CD4-positive, alpha-beta T cell treated with Interleukin-4 for 1 hour (primary cell): ENCODE measurements around the gene PHYHD1.

Source experiments
- DNase-seq, 2 donors: peaks; one replicate each; pipeline ENCODE4 v3.0.0-alpha.2; 2020 to 2022

Gene PHYHD1

DNA sequence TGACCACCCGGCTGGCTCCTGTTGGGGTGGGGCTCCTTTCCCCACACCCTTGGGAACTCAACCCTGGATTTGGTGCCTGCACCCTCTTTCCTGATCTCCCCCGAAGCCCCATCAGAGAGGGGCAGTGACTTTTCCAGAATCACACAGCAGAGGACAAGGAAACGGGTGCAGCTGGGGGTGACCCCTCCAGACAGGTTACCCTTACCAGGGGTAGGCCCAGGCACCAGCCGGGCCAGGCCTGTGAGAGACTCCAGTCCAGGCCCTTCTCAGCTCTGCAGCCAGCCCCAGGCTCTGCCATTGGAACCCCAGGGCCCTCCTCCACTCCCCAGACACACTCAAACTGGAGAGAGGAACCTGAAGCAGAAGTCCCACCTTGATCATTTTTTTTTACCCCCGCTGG lies 19.0 kb upstream of the PHYHD1 start:
- no peak for DNase-seq

DNA sequence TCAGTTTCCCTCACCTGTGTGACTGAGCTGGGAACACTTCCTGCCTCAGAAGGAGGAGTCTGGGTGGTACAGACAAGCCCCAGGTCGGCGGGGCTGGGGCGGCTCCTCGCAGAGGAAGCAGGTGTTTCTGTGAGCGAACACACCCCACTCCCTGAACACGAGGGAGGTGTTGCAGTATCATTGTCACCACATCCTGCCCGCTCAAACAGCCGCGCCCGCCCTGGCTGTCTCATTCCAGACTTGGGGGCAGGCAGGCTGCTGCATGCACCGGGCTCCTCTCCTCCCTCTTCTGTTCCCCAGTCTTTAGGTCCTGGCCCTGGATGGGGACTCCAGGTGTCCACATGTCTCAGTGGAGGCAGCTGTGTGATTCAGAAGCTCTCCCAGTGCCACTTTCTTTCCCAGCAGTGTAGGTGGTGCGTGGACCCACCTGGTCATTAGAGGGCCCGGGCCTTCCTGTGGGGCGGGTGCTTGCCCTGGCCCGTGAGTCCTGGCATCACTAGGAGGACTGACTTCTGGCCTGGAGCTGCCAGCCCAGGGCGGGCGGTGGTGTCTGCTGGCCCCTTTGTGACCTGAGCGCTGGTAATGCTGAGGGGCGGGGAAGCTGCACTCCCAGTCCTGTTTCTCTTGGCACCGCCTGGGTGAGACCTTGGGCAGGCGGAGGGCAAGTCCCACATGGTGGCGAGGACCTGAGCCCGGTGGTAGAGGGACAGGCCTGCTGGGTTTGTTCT lies 18.3 kb upstream of the PHYHD1 start:
- peak; percentile 87 to 88 for DNase-seq

DNA sequence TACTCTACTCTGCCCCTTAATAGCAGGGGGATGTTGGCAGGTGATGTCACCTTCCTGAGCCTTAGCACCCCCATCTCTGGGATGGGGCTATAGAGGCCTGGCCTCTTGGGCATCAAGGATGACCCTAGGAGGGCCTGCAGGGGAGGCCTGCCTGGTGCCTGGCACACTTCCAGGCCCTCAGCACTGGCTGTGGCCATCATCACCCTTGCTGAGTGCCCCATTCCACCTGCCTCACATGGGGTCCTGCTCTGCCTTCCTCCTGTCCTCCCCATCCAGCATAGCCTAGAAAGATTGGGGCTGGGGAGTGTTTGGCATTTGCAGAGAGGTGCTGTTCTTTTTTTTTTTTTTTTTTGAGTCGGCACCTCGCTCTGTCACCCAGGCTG lies 17.7 kb upstream of the PHYHD1 start:
- DNase-seq = no peak

DNA sequence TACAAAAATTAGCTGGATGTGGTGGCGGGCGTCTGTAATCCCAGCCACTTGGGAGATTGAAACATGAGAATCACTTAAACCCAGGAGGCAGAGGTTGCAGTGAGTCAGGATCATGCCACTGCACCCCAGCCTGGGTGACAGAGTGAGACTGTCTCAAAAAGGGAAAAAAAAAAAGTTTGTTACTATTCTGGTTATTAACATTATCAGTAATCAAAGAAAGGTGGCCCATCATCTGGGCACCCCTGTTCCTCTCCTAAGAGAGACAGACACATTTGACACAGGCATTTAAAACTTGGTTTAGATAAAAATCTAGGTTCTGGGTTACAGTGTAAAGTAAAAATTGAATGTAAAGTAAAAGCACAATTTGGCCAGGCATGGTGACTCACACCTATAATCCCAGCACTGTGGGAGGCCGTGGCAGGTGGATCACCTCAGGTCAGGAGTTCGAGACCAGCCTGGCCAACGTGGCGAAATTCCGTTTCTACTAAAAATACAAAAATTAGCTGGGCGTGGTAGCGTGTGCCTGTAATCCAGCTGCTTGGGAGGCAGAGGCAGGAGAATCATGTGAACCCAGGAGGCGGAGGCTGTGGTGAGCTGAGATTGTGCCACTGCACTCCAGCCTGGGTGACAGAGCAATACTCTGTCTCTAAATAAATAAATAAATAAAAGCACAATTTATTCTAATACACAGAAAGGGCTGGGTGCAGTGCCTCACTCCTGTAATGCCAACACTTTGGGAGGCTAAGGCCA lies 16.7 kb upstream of the PHYHD1 start:
- DNase-seq = no peak

DNA sequence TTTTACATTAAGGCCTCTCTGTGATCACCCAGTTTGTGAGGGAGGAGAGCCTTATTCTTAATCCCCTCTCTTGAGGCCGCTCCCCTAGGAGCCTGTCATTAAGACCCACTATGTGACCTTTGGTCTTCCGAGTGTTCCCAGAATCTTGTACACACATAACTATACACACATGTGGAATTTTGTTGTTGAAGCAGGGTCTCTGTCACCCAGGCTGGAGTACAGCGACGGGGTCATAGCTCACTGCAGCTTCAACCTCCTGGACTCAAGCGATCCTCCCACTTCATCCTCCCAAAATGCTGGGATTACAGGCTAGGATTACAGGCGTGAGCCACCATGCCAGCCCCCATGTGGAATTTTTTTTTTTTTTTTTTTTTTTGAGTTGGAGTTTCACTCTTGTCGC lies 14.8 kb upstream of the PHYHD1 start:
- DNase-seq = no peak

DNA sequence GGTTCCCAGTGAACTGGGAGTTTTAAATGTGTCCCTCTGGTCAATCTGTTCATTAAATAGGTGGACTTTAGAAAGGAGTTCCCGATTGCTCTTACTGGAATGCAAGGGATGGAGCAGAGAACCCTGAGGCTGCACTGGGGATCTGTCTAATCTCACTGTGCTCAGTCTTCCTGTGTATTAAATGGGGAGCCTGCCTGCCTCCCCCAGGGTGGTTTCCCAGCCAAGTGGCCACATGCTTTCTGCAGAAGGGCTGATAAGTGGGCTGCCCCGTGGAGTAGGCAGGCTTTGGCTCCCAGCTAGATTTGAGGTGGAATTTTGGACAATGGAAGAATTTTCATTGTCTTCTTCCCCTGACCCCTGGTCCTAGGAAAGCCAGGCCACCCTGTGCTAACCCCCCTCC lies 14.0 kb upstream of the PHYHD1 start:
- no peak for DNase-seq

DNA sequence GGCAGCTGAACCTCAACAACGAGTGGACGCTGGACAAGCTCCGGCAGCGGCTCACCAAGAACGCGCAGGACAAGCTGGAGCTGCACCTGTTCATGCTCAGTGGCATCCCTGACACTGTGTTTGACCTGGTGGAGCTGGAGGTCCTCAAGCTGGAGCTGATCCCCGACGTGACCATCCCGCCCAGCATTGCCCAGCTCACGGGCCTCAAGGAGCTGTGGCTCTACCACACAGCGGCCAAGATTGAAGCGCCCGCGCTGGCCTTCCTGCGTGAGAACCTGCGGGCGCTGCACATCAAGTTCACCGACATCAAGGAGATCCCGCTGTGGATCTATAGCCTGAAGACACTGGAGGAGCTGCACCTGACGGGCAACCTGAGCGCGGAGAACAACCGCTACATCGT lies 12.4 kb upstream of the PHYHD1 start:
- DNase-seq = no peak

DNA sequence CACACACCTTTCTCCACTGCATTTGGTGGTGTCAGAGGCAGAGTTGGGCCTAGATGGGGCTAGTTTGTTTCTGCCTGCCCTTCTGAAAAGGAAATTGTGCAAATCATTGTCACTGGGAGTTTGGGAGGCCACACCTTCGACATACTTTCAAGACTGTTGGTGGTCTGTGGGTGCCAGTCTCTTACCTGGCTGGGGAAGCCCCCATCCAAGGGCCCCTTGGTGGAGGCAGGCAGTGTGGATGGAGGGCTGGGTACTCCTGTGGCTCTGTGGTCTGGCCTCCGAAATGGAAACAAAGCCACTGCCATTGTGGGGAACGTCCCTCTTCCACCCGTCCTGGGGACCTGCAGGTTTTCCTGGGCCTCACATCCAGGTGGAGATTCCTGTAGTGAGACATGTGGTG lies 10.9 kb upstream of the PHYHD1 start:
- no peak for DNase-seq

DNA sequence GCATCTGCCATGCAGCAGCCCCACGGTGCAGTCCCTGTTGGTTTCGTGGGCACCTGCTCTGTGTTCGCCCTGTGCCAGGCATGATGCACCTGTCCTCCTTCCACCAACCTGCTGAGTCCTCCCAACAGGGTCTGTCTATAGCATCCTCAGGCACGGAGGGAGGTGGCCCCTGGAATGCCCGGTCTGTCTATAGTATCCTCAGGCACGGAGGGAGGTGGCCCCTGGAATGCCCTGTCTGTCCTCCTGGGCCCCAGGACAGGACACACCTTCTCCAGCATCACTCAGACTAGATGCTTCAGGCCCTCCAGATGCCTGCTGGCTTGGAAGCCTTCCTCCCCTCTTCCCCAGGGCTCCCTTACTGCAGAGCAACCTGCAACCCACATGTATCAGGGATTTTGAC lies 9.9 kb upstream of the PHYHD1 start:
- no peak for DNase-seq

DNA sequence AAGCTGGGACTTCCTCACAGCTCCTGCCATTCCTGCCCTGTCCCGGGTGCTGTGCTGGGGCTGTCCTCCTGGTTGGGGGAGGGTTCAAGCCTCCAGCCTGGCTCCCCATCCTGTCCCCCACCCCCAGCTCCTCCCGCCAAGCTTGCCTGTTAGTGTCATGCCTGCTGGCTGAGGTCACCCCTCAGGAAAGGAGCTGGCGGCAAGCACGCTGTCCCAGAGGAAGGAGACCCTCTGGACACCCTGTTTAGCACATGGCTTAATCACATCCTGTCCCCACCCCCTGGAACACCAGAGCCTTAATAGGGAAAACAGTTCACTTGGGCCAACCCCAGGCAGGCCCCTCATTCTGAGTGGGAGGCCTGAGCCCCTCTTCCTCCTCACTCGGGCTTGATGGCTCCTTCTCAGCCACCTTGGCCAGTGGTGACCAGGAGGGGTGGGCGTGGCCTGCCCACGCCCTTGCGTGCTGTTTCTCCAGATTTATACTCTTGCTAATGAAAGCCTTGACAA lies 9.2 kb upstream of the PHYHD1 start:
- DNase-seq = no peak

DNA sequence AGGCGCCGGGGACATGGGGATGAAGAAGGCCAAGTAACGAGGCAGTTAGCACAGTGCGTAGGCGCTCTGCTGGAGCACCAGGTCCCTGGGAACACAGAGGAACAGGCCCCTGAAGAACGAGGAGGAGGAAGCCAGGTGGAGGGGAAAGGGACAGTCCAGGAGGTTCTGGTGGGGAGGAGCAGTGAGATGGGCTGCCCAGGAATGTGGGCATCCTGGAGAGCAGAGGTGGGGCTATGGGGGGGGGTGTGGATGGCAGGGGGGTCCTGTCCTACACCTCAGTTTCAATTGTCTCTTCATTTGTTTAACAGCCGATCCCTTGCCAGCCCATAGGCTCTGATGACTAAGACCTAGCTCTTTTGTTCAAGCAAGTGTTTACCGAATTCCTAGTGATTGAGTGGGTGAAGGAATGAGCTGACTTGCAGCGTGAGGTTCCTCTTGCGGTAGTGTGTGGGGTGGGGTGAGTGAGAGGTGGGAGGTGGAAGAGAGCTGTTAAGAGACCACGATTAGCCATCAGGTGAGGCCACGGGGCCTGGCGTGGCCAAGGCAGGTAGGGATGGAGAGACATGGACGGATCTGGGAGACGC lies 8.4 kb upstream of the PHYHD1 start:
- DNase-seq = no peak

DNA sequence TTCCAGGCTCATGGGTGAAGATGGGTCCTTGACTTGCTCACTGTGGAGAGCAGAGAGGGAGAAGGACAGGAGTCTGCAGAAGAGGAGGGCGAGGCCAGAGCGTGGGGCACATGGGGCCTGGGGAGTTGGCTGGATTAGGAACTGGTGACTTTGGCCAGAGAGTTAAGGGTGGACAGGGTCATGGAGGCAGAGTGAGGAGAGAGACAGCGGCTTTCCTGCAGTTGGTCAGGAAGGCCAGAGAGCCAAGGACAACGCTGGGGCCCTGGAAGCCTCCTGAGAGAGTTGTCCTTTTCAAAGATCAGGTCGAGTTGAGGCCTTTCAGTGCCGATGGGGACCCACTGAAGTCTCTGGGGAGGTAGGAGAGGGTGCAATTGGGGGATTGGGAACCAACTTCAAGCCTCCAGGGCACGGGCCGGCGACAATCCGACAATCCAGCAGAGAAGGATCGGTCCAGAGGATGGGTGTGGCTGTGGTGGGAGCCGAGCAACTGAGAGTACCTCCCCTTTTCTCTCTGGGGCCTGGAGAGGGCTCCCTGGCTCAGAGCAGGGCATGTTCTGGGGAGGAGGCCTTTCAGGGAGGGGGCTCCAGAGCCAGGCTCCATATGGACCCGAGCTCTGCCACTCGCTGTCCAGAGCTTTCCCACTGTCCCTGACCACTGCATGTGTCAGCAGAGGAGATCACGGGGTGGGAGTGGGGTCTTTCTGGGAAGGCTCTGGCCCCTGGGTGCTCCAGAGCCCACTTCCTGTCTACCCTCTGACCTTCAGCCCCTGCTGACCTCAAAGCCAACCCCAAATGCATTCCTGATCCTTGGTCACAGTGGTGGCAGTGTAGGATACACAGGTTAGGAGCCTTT lies 7.5 kb upstream of the PHYHD1 start:
- no peak for DNase-seq

DNA sequence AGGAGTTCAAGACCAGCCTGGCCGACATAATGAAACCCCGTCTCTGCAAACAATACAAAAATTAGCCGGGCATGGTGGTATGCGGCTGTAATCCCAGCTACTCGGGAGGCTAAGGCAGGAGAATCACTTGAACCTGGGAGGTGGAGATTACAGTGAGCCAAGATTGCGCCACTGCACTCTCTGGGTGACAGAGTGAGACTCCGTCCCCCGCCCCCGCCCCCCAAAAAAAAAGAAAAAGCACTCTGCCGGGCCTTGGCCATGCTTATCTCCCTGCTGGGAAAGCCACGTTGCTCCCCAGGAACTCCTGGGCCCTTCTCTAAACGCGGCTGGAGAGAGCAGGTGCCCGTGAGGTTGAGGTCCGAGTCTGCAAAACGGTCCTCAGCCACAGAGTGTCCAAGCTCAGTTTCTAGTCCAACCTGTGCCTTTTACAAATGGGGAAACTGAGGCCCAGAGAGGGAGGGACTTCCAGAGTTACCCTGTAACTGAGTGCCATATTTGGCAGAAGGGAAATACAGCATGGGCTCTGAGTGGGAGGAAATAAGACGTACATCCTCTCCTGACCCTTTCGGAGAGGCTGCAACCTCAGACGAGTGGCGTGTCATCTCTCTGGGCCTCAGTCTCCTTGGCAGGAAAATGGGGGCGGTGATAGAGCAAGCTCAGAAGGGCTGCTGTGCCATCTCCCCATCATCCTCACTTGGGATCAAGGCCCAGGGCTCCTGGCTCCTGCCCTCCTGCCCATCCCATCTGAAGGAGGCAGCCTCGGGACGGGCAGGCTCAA lies 6.6 kb upstream of the PHYHD1 start:
- no peak for DNase-seq

DNA sequence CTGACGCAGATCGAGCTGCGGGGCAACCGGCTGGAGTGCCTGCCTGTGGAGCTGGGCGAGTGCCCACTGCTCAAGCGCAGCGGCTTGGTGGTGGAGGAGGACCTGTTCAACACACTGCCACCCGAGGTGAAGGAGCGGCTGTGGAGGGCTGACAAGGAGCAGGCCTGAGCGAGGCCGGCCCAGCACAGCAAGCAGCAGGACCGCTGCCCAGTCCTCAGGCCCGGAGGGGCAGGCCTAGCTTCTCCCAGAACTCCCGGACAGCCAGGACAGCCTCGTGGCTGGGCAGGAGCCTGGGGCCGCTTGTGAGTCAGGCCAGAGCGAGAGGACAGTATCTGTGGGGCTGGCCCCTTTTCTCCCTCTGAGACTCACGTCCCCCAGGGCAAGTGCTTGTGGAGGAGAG lies 4.6 kb upstream of the PHYHD1 start:
- no peak for DNase-seq

DNA sequence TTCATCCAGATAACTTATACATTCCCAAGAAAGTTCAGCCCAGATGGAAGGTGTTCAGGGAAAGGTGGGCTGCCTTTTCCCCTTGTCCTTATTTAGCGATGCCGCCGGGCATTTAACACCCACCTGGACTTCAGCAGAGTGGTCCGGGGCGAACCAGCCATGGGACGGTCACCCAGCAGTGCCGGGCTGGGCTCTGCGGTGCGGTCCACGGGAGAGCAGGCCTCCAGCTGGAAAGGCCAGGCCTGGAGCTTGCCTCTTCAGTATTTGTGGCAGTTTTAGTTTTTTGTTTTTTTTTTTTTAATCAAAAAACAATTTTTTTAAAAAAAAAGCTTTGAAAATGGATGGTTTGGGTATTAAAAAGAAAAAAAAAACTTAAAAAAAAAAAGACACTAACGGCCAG lies 4.0 kb upstream of the PHYHD1 start:
- no peak for DNase-seq

DNA sequence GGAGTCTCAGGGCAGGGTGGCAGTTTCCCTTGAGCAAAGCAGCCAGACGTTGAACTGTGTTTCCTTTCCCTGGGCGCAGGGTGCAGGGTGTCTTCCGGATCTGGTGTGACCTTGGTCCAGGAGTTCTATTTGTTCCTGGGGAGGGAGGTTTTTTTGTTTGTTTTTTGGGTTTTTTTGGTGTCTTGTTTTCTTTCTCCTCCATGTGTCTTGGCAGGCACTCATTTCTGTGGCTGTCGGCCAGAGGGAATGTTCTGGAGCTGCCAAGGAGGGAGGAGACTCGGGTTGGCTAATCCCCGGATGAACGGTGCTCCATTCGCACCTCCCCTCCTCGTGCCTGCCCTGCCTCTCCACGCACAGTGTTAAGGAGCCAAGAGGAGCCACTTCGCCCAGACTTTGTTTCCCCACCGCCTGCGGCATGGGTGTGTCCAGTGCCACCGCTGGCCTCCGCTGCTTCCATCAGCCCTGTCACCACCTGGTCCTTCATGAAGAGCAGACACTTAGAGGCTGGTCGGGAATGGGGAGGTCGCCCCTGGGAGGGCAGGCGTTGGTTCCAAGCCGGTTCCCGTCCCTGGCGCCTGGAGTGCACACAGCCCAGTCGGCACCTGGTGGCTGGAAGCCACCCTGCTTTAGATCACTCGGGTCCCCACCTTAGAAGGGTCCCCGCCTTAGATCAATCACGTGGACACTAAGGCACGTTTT lies 3.5 kb upstream of the PHYHD1 start:
- no peak for DNase-seq

DNA sequence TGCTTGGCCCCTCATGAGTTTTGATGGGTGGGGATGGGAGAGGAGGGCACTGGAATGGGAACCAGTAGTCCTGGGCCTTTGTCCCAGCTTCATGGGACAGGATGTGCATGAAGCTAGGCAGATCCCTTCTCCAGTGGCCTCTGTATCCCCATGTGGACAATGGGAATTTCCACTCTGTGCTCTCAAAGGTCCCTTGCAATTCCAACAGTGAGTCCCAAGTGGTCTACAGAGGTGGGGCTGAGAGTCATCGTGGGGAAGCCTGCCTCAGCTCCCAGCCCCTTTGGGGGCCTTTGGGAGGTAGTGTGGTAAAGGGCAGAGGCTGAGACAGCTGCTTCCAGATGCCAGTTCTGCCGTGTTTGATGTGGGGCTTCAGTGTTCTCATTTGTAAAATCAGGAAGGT lies 1.9 kb upstream of the PHYHD1 start:
- DNase-seq = no peak

DNA sequence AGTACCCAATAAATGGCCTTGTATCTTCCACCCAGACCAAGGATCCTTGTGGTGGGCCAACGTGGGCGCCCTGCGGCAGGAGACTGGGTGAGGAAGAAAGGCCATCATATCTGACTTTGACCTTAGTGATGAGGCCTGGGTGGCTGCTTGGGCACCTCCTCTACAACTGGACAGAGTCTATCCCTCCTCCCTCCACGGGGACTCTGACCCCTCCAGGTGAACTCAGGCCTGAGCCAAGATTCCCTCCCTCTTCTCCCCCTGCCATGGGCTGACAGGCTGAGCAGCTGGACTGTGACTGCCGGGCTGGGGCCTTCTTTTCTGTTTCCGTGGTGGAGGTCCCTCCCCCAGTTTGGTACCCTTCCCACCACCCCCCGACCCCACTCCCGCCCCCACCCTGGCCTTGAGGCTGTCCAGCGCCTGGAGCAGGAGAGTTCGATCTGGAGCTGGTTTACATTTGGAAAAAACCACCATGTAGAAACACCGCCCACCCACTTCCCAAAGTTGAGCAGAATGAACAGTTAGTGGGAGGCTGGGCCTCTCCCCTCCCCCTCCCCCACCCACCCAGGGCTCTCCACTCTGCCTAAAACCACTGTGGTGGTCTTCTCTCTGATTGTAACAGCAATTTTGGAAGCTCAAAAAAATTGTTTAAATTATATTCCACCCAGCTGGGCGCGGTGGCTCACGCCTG lies 1.2 kb upstream of the PHYHD1 start:
- no peak for DNase-seq

DNA sequence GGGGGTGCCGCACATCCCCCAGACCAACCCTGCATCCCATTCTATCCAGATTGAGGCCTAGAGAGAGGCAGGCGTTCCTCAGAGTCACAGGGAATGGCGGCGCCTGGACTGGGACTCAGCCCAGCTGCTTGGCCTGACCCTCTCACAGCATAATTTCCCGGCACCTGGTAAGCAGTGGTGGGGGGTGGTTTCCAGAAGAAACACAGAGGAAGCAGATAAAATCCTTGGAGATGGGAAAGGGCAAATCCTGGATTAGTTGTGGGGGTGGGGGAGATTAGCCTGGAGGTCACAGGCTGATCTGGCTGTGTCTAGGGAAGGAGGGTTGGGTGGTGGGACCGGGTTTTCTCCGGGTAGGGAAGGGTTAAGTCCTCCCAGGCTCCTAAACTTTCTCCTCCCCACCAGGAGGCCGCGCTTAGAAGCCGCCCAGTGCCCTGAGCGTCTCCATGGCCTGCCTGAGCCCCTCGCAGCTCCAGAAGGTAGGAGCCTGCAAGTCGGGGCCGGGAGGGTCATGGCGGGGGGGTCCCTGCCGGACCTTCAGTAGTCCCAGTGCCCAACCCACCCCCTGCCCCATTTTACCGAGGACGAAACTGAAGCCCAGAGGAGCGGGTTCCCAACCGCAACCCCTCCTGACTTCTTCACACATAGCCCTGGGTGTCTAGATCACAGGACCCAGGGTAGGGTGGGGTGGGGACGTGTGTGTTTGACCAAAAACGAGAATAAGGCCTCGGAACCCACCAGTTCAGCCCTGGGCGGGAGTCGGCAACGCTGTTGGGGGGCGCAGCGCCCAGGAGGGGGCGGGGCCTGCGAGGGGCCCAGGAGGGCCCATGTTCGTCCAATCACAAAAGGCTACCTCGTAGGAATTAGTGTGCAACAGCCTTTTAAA lies 1.3 kb downstream of the PHYHD1 start:
- no peak for DNase-seq

DNA sequence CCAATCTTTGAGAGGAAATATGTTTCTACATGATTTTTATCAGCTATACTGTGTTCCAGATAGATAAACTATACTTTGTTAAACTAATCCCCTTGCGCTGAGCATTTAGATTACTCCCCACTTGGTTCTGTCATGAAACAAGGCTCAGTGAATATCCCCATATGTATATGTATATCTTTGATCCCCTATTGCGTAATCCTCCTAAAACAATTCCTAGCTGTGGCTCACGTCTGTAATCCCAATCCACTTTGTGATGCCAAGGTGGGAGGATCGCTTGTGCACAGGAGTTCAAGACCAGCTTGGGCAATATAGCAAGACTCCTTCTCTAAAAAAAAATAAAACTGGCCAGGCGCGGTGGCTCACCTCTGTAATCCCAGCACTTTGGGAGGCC lies 2.7 kb downstream of the PHYHD1 start:
- DNase-seq = no peak
